GM12872 (cell line): ENCODE data around the gene NFATC3.

Experiments used
- CTCF ChIP-seq: IDR thresholded peaks from 3 replicates; pipeline ENCODE4 v1.5.1; 2011; ENCODE audit warnings: low read depth, mild to moderate bottlenecking, low read length, moderate library complexity; ENCODE audit not compliant: insufficient read depth

The NFATC3 gene

DNA sequence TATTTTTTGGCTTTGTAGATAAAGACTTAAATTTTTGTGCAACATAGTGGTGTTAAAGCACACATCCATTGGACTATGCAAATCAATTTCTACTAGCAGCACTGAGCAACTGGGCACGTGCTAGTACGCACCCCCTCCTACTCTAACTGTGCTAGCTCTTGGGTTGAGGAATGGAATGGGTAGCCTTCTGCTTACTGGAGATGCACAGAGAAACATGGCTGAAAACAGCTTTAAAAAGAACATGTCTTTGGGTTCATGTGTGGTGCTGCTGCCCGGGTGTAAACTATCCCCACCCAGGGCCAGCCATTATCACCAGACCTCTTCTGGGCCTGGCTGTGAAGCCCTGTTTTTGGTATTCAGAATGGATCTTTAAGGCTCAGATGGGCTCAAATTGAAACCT is 143.5 kb downstream of the NFATC3 start:
- no peak for TF ChIP-seq CTCF

- peak; percentile 88 for TF ChIP-seq CTCF
Measured at GRCh38 chr16:68229431-68230175, 144.4 kb downstream of the NFATC3 start.

GRCh38 chr16:68230176-68230571 is 145.0 kb downstream of the NFATC3 start:
- TF ChIP-seq CTCF, result no peak

GRCh38 chr16:68230956-68231355 is 145.8 kb downstream of the NFATC3 start:
- no peak for TF ChIP-seq CTCF

DNA sequence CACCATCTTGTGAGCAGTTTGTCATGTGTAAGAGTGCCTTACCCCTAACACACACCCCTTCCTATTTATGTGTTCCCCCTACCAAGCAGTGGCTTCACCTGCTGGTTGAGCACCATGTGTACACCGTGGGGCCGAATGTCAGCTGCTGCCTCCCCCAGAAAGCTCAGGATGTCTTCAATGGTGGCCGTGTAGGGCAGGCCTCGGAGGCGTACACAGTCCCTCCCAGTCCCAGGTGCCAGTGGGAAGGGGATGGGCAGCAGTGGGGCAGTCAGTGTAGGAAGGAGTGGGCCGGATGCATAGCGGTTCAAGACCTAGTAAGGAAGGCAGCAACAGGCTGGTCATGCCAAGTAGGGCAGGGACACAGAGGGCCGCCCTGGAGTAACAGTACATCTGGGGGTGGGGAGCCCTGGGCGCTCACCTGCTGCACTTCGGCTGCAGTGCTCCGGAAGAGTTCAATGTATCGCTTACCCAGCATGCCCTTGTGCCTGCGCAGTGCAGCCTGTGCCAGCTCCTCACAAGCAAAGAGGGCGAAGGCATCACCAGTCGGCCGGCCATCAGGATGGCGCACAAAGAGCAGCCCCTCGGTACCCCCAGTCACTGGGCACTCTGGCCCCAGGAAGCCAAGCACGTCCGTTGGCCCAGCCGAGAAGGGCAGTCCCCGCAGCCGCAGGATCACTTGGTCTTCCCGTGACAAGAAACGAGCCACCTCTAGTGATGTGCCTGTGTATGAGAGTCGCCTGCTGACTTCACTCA is 146.4 kb downstream of the NFATC3 start:
- no peak for TF ChIP-seq CTCF

DNA sequence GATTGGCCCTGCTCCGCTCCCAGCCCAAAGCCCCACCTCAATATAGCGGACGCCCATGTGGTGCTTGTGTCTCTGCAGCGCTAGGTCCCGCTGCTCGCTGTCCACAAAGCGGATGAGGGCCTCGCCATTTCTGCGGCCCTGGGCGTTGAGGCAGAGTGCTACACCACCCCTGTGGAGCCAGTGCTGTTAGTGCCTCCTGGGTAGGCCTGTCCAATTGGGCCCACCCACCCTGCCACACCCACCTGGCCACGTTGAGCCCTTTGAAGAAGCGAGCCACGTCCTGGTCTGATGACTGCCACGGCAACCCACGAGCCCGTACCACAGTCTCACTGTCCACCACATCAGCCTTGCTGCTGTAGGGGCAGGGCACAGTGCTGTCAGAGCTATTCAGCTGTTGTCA is 147.2 kb downstream of the NFATC3 start:
- TF ChIP-seq CTCF, result no peak

- TF ChIP-seq CTCF, result no peak
Measured at GRCh38 chr16:68233085-68233834, 148.1 kb downstream of the NFATC3 start.
